Skeletal muscle tissue (tissue), 4 donors: ENCODE measurements around the gene KCNIP2. TPM values are rescaled to one million over a fixed set of nuclear protein-coding genes. Genes with fewer than 3 reads are reported as not detected.
"Not testable (repeated sequence)": the region's sequence is repeated elsewhere in the genome, so short reads cannot be mapped to it uniquely, and the experiment has no call there.

ENCODE experiments used
- H3K27ac ChIP-seq: one replicate; pipeline ENCODE4 v1.7.0; 2013; ENCODE audit warnings: mild to moderate bottlenecking, low read depth, low read length, inconsistent platforms
- H3K27me3 ChIP-seq, 3 donors: one replicate each; pipeline ENCODE4 v1.7.0; 2013; ENCODE audit warnings: low read length in 3 of 3; ENCODE audit not compliant: control insufficient read depth in 3 of 3, insufficient read depth in 3 of 3
- H3K36me3 ChIP-seq, 3 donors: one replicate each; pipeline ENCODE4 v1.7.0; 2013; ENCODE audit warnings: low read length in 3 of 3; ENCODE audit not compliant: control insufficient read depth in 3 of 3, insufficient read depth in 3 of 3
- H3K4me1 ChIP-seq, 3 donors: one replicate each; pipeline ENCODE4 v1.7.0; 2013; ENCODE audit warnings: low read length in 3 of 3, mild to moderate bottlenecking in 3 of 3; ENCODE audit not compliant: control insufficient read depth in 3 of 3, insufficient read depth in 3 of 3
- H3K4me3 ChIP-seq, 3 donors: one replicate each; pipeline ENCODE4 v1.7.0; 2013; ENCODE audit warnings: low read length in 3 of 3
- H3K9ac ChIP-seq, 3 donors: one replicate each; pipeline ENCODE4 v1.7.0; 2013; ENCODE audit warnings: low read length in 3 of 3, mild to moderate bottlenecking in 3 of 3, moderate library complexity in 2 of 3, low read depth in 1 of 3
- H3K9me3 ChIP-seq, 3 donors: one replicate each; pipeline ENCODE4 v1.7.0; 2013; ENCODE audit warnings: low read length in 3 of 3; ENCODE audit not compliant: control insufficient read depth in 3 of 3
- total RNA-seq: library from RNA; depleted of rRNA; stranded (reverse); fragments of >200 nt; gene quantifications from one replicate; pipeline ENCODE4 v1.2.3, GENCODE V29; 2014
- donor health status: Osteomylitis.

KCNIP2 gene
- total RNA-seq, 1 donor from 2014 or later, result 2.1 TPM

DNA sequence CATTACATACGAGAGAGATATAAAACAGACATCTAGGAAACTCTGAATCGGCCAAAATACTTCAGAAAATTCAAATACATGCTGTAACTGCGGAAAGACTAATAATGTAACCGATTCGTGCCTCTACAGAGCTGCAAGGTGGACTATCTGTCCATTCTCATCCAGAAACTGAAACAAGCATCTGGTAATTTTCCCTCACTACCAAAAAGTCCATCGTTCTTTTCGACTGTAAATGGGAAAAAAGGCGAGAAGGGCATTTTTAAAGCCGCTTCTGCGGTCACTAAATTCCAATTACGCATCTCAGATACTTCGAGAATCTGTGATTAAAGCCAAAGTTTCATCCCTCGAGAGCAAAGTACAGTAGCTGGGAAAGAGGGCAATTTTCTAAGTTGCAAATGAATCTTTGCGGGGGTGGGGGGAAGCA, 26.7 kb downstream of the KCNIP2 start:
- peaks cover 17 to 34% (median 29%) of the 10 kb centered on the region in 3 donors for H3K4me1 ChIP-seq
- H3K27ac ChIP-seq, result peak overlapping the region; percentile 90
- peak overlapping the region; percentile 98 to 99 (median 98) for H3K4me3 ChIP-seq
- H3K9me3 ChIP-seq, result no peaks in the 10 kb centered on the region
- peaks cover 0 to 6% (median 5%) of the 10 kb centered on the region in 3 donors for H3K36me3 ChIP-seq
- peak overlapping the region; percentile 95 to 99 (median 97) for H3K9ac ChIP-seq
- H3K27me3 ChIP-seq, result no peaks in the 10 kb centered on the region

DNA sequence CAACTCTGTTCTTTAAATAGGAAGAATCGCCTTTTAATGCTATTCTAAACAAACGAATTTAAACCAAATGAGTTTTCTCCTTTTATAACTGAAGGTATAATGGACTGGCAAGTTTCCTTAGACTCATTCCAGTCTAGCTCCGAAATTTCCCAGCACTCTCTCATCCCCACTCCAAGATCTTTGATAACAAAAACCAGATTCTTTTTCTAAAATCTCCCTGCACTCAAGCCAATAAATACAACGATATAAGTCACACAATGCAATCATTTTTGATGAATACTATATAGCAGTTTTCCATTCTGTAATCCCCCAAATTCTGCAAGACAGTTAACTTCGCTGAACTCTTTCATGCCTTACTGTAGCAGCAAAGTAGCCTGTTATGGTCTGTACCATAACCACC, 27.2 kb downstream of the KCNIP2 start:
- H3K9ac ChIP-seq, result peak overlapping the region; percentile 95 to 99 (median 97)
- H3K27ac ChIP-seq, result no peak overlapping the region
- H3K4me3 ChIP-seq, result peak overlapping the region; percentile 98 to 99 (median 98)
- no peaks in the 10 kb centered on the region for H3K27me3 ChIP-seq
- H3K36me3 ChIP-seq, result peaks cover 0 to 7% (median 6%) of the 10 kb centered on the region in 3 donors
- H3K9me3 ChIP-seq, result no peaks in the 10 kb centered on the region
- peaks cover 17 to 37% (median 29%) of the 10 kb centered on the region in 3 donors for H3K4me1 ChIP-seq

DNA sequence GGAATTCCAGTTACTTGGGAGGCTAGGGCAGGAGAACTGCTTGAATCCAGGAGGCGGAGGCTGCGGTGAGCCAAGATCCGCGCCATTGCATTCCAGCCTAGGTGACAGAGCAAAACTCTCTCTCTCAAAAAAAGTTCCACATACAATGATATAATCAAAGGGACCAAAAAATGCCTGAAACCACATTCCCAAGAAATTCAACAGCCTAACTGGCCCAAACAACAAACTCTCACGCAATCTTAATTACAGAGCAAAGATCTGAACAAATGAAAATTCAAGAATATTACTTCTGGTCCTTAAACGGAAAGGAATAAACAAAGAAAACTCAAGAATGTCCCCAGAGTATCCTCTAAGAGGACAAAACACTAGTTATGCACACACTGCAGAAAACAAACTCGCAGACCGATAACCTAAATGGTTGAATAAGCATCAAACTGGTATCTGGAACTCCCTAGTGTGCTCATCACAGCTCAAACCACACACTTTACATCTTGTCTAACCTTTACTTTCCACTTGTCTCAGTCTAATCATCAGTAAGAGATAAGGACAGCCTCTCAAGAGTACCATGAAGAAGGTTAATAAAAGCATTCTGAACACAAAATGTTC, 29.0 kb downstream of the KCNIP2 start:
- peaks cover 8 to 11% (median 9%) of the 10 kb centered on the region in 3 donors for H3K36me3 ChIP-seq
- peak overlapping the region; percentile 44 to 98 (median 58) for H3K4me3 ChIP-seq
- H3K9ac ChIP-seq, result peak overlapping the region in 1 of 3 donors; percentile 17
- H3K27ac ChIP-seq, result no peak overlapping the region
- H3K27me3 ChIP-seq, result no peaks in the 10 kb centered on the region
- H3K4me1 ChIP-seq, result peaks cover 17 to 36% (median 27%) of the 10 kb centered on the region in 3 donors
- H3K9me3 ChIP-seq, result no peaks in the 10 kb centered on the region

DNA sequence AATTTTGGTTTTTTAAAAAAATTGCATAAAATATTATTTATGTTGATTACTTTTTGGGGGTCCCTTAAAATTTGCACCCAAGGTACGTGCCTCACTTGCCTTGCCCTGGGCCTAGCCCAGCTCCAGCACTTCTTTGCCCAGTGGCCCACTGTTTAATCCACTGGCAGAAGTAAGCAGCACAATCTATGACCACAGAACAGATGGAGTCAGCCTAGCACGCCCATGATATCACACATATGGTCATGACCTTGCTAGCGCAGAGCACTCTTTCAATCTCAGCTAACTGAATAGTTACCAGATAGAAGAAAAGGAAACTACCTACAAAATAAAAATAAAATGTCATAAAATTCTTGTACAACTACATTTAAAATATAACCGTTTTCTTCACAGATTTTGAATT, 31.0 kb downstream of the KCNIP2 start:
- Histone ChIP-seq H3K36me3 (peaks cover 15 to 26% (median 17%) of the 10 kb centered on the region in 3 donors), H3K4me3 (no peak overlapping the region), H3K4me1 (peaks cover 10 to 26% (median 12%) of the 10 kb centered on the region in 3 donors), H3K9me3 (no peaks in the 10 kb centered on the region), H3K27me3 (no peaks in the 10 kb centered on the region), H3K27ac (no peak overlapping the region), H3K9ac (no peak overlapping the region)

DNA sequence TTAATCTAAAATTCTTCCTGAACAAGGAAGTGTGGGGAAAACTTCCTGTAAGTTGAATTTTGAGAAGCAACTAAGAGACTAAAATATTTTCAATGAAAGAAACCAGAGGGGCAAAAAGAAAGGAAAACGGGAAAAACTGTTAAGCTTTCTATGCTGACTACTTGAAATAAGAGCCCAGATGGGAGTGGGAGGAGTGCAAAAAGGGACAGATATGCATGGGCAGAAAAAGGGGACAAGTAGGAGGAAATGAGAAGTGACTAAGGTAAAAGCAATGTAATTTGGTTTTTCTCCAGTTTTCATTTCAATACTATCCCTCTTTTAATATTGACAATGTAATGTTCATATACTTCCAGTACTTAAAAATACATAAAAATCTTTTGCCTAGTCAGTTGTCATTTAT, 36.4 kb downstream of the KCNIP2 start:
- H3K4me1 ChIP-seq, result peaks cover 0 to 4% (median 0%) of the 10 kb centered on the region in 3 donors
- H3K27ac ChIP-seq, result no peak overlapping the region
- H3K27me3 ChIP-seq, result no peaks in the 10 kb centered on the region
- H3K4me3 ChIP-seq, result no peak overlapping the region
- H3K9ac ChIP-seq, result no peak overlapping the region
- no peaks in the 10 kb centered on the region for H3K9me3 ChIP-seq
- H3K36me3 ChIP-seq, result peaks cover 33 to 67% (median 52%) of the 10 kb centered on the region in 3 donors

DNA sequence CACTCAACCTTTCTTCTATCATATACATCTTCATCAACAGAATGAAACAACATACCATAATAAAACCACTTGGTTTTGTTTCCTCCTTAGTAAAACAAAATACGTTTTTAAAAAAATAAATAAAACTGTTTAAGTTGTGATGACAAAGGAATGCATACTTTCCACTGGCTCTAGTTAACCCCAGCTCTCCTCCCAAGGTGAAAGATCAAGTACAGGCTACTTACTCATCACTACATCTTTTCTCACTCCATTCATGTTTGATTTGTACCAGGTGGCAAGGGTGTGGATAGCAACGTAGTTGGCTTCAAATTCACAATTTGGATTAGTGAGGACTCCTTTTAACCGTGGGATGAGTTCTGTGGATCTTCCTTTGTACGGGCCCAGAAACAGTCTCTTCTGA, 40.1 kb downstream of the KCNIP2 start:
- Histone ChIP-seq H3K27ac (no peak overlapping the region), H3K4me1 (no peaks in the 10 kb centered on the region), H3K27me3 (no peaks in the 10 kb centered on the region), H3K4me3 (no peak overlapping the region), H3K36me3 (peaks cover 39 to 81% (median 66%) of the 10 kb centered on the region in 3 donors), H3K9ac (no peak overlapping the region), H3K9me3 (no peaks in the 10 kb centered on the region)

DNA sequence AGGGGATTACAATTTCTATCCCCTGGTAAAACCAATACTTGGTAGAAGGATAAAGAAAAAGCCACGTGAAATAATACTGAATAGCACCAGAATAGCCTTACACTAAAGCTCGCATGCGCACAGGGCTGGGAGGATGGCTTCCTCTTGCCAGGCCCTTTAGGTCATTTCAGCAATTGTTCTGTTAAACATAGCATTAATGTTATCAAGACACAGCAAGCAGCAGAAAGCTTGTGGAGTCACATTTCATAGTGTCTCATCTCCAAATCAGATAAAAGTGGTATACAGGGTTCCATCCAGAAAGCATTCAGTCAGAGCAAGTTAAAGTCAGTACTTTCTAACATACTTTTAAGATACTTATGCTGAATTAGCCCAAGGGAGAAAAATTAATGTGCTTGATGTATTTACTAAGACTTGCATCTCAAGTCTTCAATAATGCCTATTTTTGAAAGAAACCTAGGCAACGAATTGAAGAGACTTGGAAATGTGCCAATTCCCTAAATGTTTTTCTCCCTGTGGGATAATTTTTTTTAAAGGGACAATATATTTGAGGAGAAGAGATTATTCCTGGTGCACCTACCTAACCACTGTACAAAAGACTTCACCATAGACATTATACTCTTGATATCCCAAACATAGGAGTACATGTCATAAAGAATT, 46.1 kb downstream of the KCNIP2 start:
- Histone ChIP-seq H3K9me3 (no peaks in the 10 kb centered on the region), H3K27me3 (no peaks in the 10 kb centered on the region), H3K9ac (no peak overlapping the region), H3K27ac (no peak overlapping the region), H3K36me3 (peaks cover 48 to 73% (median 66%) of the 10 kb centered on the region in 3 donors), H3K4me1 (no peaks in the 10 kb centered on the region), H3K4me3 (no peak overlapping the region)

DNA sequence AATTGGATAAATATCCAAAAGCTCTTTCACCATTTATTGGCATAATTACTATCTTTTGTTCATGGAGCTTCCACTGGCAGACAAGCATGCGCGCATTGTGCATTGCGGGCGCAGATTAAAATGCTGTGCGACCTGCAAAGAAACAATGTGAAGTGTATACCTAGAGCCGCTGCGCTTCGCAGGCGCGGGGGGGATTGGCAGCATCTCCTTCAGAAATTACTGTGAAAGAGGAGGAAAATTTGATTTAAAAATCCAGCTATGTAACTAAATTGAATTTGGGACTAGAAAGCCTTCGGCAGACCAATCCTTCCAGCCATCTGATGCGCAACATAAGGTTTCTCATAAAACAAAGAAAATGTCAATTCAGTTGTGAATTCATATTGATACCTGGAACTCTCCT, 50.1 kb downstream of the KCNIP2 start:
- H3K9me3 ChIP-seq, result no peaks in the 10 kb centered on the region
- H3K36me3 ChIP-seq, result peaks cover 37 to 66% (median 59%) of the 10 kb centered on the region in 3 donors
- H3K4me3 ChIP-seq, result no peak overlapping the region
- no peaks in the 10 kb centered on the region for H3K4me1 ChIP-seq
- no peaks in the 10 kb centered on the region for H3K27me3 ChIP-seq
- no peak overlapping the region for H3K27ac ChIP-seq
- H3K9ac ChIP-seq, result no peak overlapping the region

DNA sequence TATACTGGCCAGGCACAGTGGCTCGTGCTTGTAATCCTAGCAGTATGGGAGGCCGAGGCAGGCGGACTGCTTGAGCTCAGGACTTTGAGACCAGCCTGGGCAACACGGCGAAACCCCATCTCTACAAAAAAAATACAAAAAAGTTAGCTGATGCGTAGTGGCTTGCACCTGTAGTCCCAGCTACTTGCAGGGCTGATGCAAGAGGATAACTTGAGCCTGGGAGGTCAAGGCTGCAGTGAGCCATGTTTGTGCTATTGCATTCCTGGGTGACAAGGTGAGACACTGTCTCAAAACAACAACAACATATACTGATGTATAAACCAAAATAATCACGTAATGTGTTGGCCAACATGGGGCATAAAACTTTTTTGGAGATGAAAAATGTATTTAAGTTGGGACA, 53.9 kb downstream of the KCNIP2 start:
- Histone ChIP-seq H3K4me1 (peaks cover 0 to 2% (median 0%) of the 10 kb centered on the region in 3 donors), H3K9ac (no peak overlapping the region), H3K27me3 (no peaks in the 10 kb centered on the region), H3K36me3 (peaks cover 26 to 65% (median 59%) of the 10 kb centered on the region in 3 donors), H3K27ac (no peak overlapping the region), H3K9me3 (no peaks in the 10 kb centered on the region), H3K4me3 (no peak overlapping the region)

DNA sequence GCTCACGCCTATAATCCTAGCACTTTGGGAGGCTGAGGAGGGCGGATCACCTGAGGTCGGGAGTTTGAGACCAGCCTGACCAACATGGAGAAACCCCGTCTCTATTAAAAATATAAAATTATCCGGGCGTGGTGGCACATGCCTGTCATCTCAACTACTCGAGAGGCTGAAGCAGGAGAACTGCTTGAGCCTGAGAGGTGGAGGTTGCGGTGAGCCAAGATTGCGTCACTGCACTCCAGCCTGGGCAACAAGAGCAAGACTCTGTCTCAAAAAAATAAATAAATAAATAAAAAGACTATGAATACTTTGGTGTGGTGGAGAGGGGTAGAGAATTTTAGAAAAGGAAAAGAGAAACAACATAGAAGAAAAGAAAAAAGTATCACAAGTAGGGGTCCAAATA, 54.4 kb downstream of the KCNIP2 start:
- peaks cover 26 to 69% (median 57%) of the 10 kb centered on the region in 3 donors for H3K36me3 ChIP-seq
- not testable (repeated sequence) for H3K9ac ChIP-seq, H3K27ac ChIP-seq, H3K27me3 ChIP-seq, H3K4me1 ChIP-seq, H3K9me3 ChIP-seq, H3K4me3 ChIP-seq
